K562 (cell line): ENCODE measurements around the gene PLAGL1. TPM values are rescaled to one million over a fixed set of nuclear protein-coding genes. Genes with fewer than 3 reads are reported as not detected.

ENCODE experiments used
- E2F6 ChIP-seq, 2 experiments: IDR thresholded peaks; 2 replicates each; pipeline ENCODE4 v1.6.1; 2011; ENCODE audit warnings: borderline replicate concordance in 1 of 2, control low read depth in 1 of 2, low read depth in 1 of 2, low read length in 1 of 2, mild to moderate bottlenecking in 1 of 2, mixed read lengths in 1 of 2, moderate library complexity in 1 of 2; ENCODE audit not compliant: insufficient read depth in 1 of 2, insufficient read length in 1 of 2, poor library complexity in 1 of 2, severe bottlenecking in 1 of 2; ENCODE audit errors: extremely low read depth in 1 of 2
- ELF2 ChIP-seq: fragments of 250-450 bp; sonication (Bioruptor Pico); IDR thresholded peaks from 2 replicates; pipeline ENCODE4 v1.5.0; 2021; ENCODE audit warnings: mild to moderate bottlenecking
- FOXA3 ChIP-seq, 2 experiments: fragments of 450-650 bp in 1 of 2; sonication (generic) in 1 of 2; formaldehyde crosslinking; IDR thresholded peaks in 1 of 2; conservative IDR thresholded peaks in 1 of 2; 2 replicates each; pipeline versions ENCODE4 v1.4.0 to v1.8.0; 2020 to 2022; ENCODE audit warnings: mild to moderate bottlenecking in 2 of 2, missing genetic modification reagents in 1 of 2
- MLX ChIP-seq, 2 experiments: fragments of 450-650 bp in 1 of 2; sonication (generic) in 1 of 2; formaldehyde crosslinking; conservative IDR thresholded peaks; 2 replicates each; pipeline versions ENCODE4 v1.4.0 to v1.8.1; 2020 to 2022; ENCODE audit warnings: mild to moderate bottlenecking in 1 of 2, missing genetic modification reagents in 1 of 2
- PRMT5 ChIP-seq: sonication (generic); formaldehyde crosslinking; IDR thresholded peaks from 2 replicates; pipeline ENCODE4 v1.5.0; 2020; ENCODE audit warnings: missing genetic modification reagents
- REST ChIP-seq, 2 experiments: fragments of 450-650 bp; formaldehyde crosslinking in 1 of 2; IDR thresholded peaks; 2 replicates each; pipeline versions ENCODE4 v1.4.0 to v1.6.1; 2014 to 2020; ENCODE audit warnings: mild to moderate bottlenecking in 2 of 2, borderline replicate concordance in 1 of 2, low read depth in 1 of 2
- SLC30A9 ChIP-seq: fragments of 250-450 bp; sonication (Bioruptor Pico); IDR thresholded peaks from 2 replicates; pipeline ENCODE4 v1.8.0; 2022; ENCODE audit warnings: mild to moderate bottlenecking, moderate library complexity
- ZNF165 ChIP-seq: fragments of 250-450 bp; sonication (Bioruptor Pico); IDR thresholded peaks from 2 replicates; pipeline ENCODE4 v1.4.0; 2020; ENCODE audit warnings: borderline replicate concordance
- polyA plus RNA-seq, 8 experiments: library from polyadenylated mRNA; depleted of rRNA in 4 of 8; stranded (reverse) in 5 of 8; unstranded in 3 of 8; fragments of >200 nt; fragmentation: Nextera tagmentation in 2 of 8; fragmentation: Illumina TruSeq in 1 of 8; extraction: Ambion mirVana in 2 of 8; extraction: Trizol in 1 of 8; gene quantifications; 2 replicates each; pipeline versions ENCODE4 v1.2.1 to v1.2.3, GENCODE V29; 2011 to 2014; ENCODE audit warnings: inconsistent platforms in 1 of 8, missing spikeins in 1 of 8
- total RNA-seq, 7 experiments: library from RNA; depleted of rRNA in 6 of 7; stranded (reverse); fragments of >200 nt in 6 of 7; fragmentation: Illumina TruSeq in 2 of 7; extraction: Trizol in 2 of 7; gene quantifications; 2 replicates each; pipeline versions ENCODE4 v1.2.1 to v1.2.3, GENCODE V29; 2011 to 2021; ENCODE audit warnings: low replicate concordance in 1 of 7

PLAGL1 gene
- total and polyA plus RNA-seq, 9 of the 15 experiments (the other 6 are each of a cell fraction or from before 2014, with no cell fraction given): 4.9 to 29.6 (median 13.2) TPM

- no peak for TF ChIP-seq SLC30A9 (CRISPR knock-in tag)
- no peak for TF ChIP-seq ELF2 (CRISPR knock-in tag)
- no peak for TF ChIP-seq E2F6 (IDR thresholded peaks at IDR 0.05; ENCODE audit: borderline replicate concordance in 1 of 2, extremely low read depth in 1 of 2, insufficient read depth in 1 of 2, insufficient read length in 1 of 2, low read depth in 1 of 2, low read length in 1 of 2, poor library complexity in 1 of 2, severe bottlenecking in 1 of 2)
- peak; percentile 78 for TF ChIP-seq REST (IDR thresholded peaks at IDR 0.05; ENCODE audit: borderline replicate concordance)
- no peak for TF ChIP-seq REST (CRISPR knock-in tag; IDR thresholded peaks at IDR 0.05; ENCODE audit: low read depth)
- TF ChIP-seq FOXA3 (CRISPR knock-in tag; conservative IDR thresholded peaks at IDR 0.05 in 1 of 2, IDR thresholded peaks at IDR 0.05 in 1 of 2): peak; percentile 57 to 92
- TF ChIP-seq MLX (CRISPR knock-in tag; conservative IDR thresholded peaks at IDR 0.05): no peak
- TF ChIP-seq PRMT5 (CRISPR knock-in tag): no peak
- no peak for TF ChIP-seq ZNF165 (CRISPR knock-in tag)
These were observed 68.0 kb downstream of the PLAGL1 start (continued) for GRCh38 chr6:143940011-143940597.
